KMS-11 (cell line): Measurements from ENCODE around the gene ADAP1.

Experiments used
- H2AFZ ChIP-seq: fragments of 200-600 bp; sonication (generic); 2 replicates; pipeline ENCODE4 v1.6.1; 2016; ENCODE audit warnings: antibody characterized with exemption, mixed run types, low read depth
- H3K27ac ChIP-seq: fragments of 200-600 bp; sonication (generic); 2 replicates; pipeline ENCODE4 v1.6.1; 2016; ENCODE audit warnings: mild to moderate bottlenecking, mixed run types
- H3K27me3 ChIP-seq: fragments of 200-600 bp; sonication (generic); 2 replicates; pipeline ENCODE4 v1.6.1; 2017; ENCODE audit warnings: mild to moderate bottlenecking, low read depth, mixed run types, moderate library complexity; ENCODE audit not compliant: insufficient read depth
- H3K36me3 ChIP-seq: fragments of 200-600 bp; sonication (generic); 2 replicates; pipeline ENCODE4 v1.6.1; 2017; ENCODE audit warnings: mild to moderate bottlenecking, mixed run types; ENCODE audit not compliant: insufficient read depth
- H3K4me1 ChIP-seq: fragments of 200-600 bp; sonication (generic); 2 replicates; pipeline ENCODE4 v1.6.1; 2016; ENCODE audit warnings: mild to moderate bottlenecking, low read depth, mixed run types; ENCODE audit not compliant: poor library complexity, severe bottlenecking
- H3K4me2 ChIP-seq: fragments of 200-600 bp; sonication (generic); 2 replicates; pipeline ENCODE4 v1.7.0; 2016; ENCODE audit warnings: mild to moderate bottlenecking, mixed run types
- H3K4me3 ChIP-seq: fragments of 200-600 bp; sonication (generic); IDR thresholded peaks from 2 replicates; pipeline ENCODE4 v1.6.1; 2017; ENCODE audit warnings: low read depth, low read length, mixed read lengths; ENCODE audit not compliant: insufficient read depth
- H3K79me2 ChIP-seq: fragments of 200-600 bp; sonication (generic); 2 replicates; pipeline ENCODE4 v1.6.1; 2016; ENCODE audit warnings: low read depth, mixed run types; ENCODE audit not compliant: insufficient read depth
- H3K9ac ChIP-seq: fragments of 200-600 bp; sonication (generic); 2 replicates; pipeline ENCODE4 v1.6.1; 2016; ENCODE audit warnings: mild to moderate bottlenecking, mixed run types
- H4K20me1 ChIP-seq: fragments of 200-600 bp; sonication (generic); 2 replicates; pipeline ENCODE4 v1.6.1; 2016; ENCODE audit warnings: mild to moderate bottlenecking, mixed run types; ENCODE audit not compliant: insufficient read depth
- TF ChIP-seq, protein P1 (sequence below): fragments of 200-600 bp; sonication (generic); conservative IDR thresholded peaks from 2 replicates; pipeline ENCODE4 v1.6.1; 2017; ENCODE audit warnings: low read depth, mild to moderate bottlenecking, antibody characterized with exemption, low read length, moderate library complexity, mixed read lengths

ADAP1 gene

DNA sequence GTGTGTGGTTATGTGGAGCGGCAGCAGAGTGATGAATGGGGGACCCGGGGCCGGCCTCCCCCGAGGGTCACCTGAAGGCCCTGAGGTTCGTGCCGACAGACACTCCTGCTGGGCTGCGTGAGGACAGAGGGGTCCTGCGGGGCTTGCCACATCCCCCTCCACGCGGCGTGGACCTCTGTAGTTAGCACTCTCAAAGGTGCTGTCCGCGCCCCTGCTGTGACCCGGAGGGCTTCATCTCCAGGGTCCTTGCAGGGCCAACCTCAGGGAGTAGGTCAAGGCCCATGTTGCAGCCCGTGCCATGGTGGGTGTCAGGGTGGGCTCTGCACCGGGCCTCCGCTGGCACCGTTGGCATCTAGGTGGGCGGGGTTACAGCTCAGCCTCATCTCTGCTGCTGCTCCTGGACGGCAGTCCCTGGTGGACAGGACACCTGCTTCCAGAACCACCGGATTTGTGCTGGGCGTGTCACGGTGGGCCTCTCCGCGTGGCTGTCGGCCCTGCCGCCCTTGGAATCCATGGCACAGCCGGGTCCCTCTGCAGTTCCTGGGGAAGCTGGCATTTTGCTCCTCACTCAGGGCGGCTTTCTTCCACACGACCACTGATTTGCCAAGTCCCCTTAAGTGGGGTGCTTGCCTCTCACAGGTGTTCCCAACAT lies 97.9 kb downstream of the ADAP1 start:
- H3K36me3 ChIP-seq, result no peaks in the 10 kb centered on the region
- no peak overlapping the region for H3K4me2 ChIP-seq
- H3K4me1 ChIP-seq, result no peaks in the 10 kb centered on the region
- H3K27ac ChIP-seq, result no peak overlapping the region
- H3K27me3 ChIP-seq, result no peaks in the 10 kb centered on the region
- H3K79me2 ChIP-seq, result no peaks in the 10 kb centered on the region
- no peak overlapping the region for H2AFZ ChIP-seq
- H4K20me1 ChIP-seq, result no peaks in the 10 kb centered on the region
- H3K9ac ChIP-seq, result no peak overlapping the region
- TF ChIP-seq, protein P1, sequence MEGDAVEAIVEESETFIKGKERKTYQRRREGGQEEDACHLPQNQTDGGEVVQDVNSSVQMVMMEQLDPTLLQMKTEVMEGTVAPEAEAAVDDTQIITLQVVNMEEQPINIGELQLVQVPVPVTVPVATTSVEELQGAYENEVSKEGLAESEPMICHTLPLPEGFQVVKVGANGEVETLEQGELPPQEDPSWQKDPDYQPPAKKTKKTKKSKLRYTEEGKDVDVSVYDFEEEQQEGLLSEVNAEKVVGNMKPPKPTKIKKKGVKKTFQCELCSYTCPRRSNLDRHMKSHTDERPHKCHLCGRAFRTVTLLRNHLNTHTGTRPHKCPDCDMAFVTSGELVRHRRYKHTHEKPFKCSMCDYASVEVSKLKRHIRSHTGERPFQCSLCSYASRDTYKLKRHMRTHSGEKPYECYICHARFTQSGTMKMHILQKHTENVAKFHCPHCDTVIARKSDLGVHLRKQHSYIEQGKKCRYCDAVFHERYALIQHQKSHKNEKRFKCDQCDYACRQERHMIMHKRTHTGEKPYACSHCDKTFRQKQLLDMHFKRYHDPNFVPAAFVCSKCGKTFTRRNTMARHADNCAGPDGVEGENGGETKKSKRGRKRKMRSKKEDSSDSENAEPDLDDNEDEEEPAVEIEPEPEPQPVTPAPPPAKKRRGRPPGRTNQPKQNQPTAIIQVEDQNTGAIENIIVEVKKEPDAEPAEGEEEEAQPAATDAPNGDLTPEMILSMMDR, result no peak
- no peak overlapping the region for H3K4me3 ChIP-seq

DNA sequence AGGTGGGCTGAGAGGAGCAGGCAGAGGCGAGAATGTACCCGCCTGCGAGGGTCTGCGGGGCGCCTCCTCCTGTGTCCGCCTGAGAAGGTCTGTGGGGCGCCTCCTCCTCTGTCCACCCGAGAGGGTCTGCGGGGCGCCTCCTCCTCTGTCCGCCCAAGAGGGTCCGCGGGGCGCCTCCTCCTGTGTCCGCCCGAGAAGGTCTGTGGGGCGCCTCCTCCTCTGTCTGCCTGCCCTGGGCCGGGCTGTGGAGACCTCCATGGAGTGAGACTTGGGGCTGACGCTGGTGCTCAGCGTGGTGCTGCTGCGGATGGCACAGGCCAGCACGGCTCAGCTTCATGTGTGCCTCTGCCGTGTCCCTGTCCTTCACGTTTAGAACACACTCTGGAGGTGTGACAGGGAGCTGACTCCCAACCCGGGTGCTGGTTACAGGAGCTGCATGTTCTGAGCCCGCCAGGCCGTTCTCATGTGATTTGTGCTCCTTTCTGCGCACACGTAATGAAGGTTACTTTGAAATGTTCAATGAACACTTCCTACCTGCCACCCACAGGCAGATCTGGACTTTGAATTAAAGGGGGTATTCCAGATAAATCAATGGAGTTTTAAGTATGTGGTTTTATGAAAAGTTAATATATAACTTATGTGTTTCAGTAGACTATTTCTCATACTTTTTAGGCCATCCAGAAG lies 98.7 kb downstream of the ADAP1 start:
- TF ChIP-seq, protein P1, result no peak
- Histone ChIP-seq H3K4me2 (no peak overlapping the region), H3K27me3 (no peaks in the 10 kb centered on the region), H2AFZ (no peak overlapping the region), H3K36me3 (no peaks in the 10 kb centered on the region), H3K79me2 (no peaks in the 10 kb centered on the region), H3K27ac (no peak overlapping the region), H4K20me1 (no peaks in the 10 kb centered on the region), H3K4me3 (no peak overlapping the region), H3K9ac (no peak overlapping the region), H3K4me1 (no peaks in the 10 kb centered on the region)

DNA sequence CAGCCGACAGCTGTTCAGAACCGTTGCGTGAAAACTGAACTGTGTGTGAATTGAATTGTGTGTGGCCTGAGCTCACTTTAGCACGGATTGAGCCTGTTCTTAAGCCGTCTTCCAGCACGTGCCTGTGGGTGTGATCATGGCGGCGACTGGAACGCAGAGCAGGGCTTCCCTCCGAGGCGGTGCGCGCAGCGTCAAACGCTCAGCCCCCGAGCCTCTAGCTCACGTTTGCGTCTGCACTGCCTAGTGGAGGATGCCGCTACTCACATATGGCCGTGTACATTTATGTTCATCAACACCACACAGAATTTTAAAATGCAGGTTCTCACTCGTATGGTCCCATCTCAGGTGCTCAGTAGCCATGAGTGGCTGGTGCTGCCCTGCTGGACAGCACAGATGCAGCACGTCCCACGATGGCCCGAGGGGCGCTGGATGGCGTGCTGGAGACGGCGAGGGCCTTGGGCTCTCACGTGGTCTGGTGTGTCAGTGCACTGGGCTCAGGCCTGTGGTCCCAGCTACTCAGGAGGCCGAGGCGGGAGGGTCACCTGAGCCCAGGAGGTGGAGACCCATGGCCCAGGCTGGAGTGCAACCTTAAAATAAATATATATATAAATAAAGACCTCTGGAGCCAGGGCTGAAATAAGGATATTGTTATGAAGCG lies 100.2 kb downstream of the ADAP1 start:
- Histone ChIP-seq H3K36me3 (no peaks in the 10 kb centered on the region), H4K20me1 (no peaks in the 10 kb centered on the region), H3K4me3 (no peak overlapping the region), H3K9ac (no peak overlapping the region), H3K27ac (no peak overlapping the region), H3K79me2 (no peaks in the 10 kb centered on the region), H3K4me1 (no peaks in the 10 kb centered on the region), H3K27me3 (no peaks in the 10 kb centered on the region), H2AFZ (no peak overlapping the region), H3K4me2 (no peak overlapping the region)
- TF ChIP-seq, protein P1, result no peak

DNA sequence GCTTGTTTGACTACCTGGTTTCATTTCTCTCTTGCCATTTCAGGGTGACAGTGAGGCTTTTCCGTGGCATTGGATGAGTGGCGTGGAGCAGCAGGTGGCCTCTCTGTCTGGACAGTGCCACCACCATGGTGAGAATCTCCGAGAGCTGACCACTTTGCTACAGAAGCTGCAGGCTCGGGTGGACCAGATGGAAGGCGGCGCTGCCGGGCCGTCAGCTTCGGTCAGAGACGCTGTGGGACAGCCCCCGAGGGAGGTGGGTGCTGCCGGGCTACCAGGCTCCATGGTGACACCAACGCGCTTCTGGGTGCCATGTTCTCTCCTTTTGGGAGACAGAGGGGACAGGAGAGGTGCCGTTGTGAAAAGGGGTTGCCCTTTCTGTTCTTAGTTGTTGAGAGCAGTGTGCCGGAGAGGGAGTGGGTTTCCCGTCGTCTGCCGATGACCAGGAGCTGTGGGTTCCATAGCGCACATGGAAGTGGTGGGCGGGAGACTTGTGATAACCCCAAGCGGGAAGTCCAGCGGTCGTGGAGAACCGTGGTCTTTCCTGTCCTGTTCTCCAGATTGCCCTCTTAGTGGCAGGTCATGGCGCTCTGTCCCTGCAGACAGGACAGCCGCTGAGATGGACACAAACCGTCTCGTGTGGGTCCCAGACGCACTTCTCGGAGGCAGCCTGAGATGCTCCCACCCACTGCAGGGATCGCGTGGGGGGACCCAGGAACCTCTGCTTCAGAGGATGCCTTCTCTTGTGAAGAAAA lies 100.9 kb downstream of the ADAP1 start:
- H3K4me3 ChIP-seq, result no peak overlapping the region
- H3K36me3 ChIP-seq, result no peaks in the 10 kb centered on the region
- no peak overlapping the region for H3K9ac ChIP-seq
- TF ChIP-seq, protein P1, result no peak
- no peak overlapping the region for H3K27ac ChIP-seq
- no peaks in the 10 kb centered on the region for H4K20me1 ChIP-seq
- H3K79me2 ChIP-seq, result no peaks in the 10 kb centered on the region
- no peaks in the 10 kb centered on the region for H3K27me3 ChIP-seq
- no peak overlapping the region for H3K4me2 ChIP-seq
- no peak overlapping the region for H2AFZ ChIP-seq
- no peaks in the 10 kb centered on the region for H3K4me1 ChIP-seq
